Mucosa of stomach (tissue), 1 donor: ENCODE measurements around the gene NCKAP5.

Source experiments
- H3K27me3 ChIP-seq: one replicate; pipeline ENCODE4 v1.7.0; 2013; ENCODE audit warnings: mild to moderate bottlenecking, low read length; ENCODE audit not compliant: control insufficient read depth, insufficient read depth
- H3K36me3 ChIP-seq: one replicate; pipeline ENCODE4 v1.7.0; 2013; ENCODE audit warnings: low read length; ENCODE audit not compliant: control insufficient read depth, insufficient read depth
- H3K4me1 ChIP-seq: one replicate; pipeline ENCODE4 v1.7.0; 2013; ENCODE audit warnings: mild to moderate bottlenecking, low read length; ENCODE audit not compliant: control insufficient read depth, insufficient read depth
- H3K4me3 ChIP-seq: one replicate; pipeline ENCODE4 v1.7.0; 2013; ENCODE audit warnings: low read length
- H3K9ac ChIP-seq: one replicate; pipeline ENCODE4 v1.7.0; 2013; ENCODE audit warnings: mild to moderate bottlenecking, low read length, moderate library complexity
- H3K9me3 ChIP-seq: one replicate; pipeline ENCODE4 v1.7.0; 2013; ENCODE audit warnings: mild to moderate bottlenecking, low read length, moderate library complexity; ENCODE audit not compliant: control insufficient read depth
- donor health status: Pancreatic carcinoma.

The NCKAP5 gene

DNA sequence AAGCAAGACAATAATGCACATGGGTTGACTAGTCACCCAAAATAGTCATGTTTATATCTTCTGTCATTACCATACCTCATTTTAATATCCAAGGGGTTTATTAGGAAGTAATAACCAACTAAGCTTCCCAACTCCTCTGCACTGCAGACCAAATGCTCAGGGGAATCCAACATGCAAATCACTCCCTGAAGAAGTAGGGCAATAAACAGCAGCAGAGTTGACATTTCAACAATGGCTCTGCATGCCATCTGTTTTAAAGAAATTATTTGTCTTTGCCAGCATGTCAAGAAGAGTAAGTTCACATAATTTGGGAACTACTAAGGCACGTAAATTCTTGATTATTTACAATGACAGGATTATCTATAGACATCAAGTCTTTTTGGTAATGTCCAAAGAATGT lies 813.9 kb downstream of the NCKAP5 start:
- Histone ChIP-seq H3K4me3 (no peak overlapping the region), H3K27me3 (no peaks in the 10 kb centered on the region), H3K9me3 (no peaks in the 10 kb centered on the region), H3K9ac (no peak overlapping the region), H3K4me1 (no peaks in the 10 kb centered on the region), H3K36me3 (no peaks in the 10 kb centered on the region)

DNA sequence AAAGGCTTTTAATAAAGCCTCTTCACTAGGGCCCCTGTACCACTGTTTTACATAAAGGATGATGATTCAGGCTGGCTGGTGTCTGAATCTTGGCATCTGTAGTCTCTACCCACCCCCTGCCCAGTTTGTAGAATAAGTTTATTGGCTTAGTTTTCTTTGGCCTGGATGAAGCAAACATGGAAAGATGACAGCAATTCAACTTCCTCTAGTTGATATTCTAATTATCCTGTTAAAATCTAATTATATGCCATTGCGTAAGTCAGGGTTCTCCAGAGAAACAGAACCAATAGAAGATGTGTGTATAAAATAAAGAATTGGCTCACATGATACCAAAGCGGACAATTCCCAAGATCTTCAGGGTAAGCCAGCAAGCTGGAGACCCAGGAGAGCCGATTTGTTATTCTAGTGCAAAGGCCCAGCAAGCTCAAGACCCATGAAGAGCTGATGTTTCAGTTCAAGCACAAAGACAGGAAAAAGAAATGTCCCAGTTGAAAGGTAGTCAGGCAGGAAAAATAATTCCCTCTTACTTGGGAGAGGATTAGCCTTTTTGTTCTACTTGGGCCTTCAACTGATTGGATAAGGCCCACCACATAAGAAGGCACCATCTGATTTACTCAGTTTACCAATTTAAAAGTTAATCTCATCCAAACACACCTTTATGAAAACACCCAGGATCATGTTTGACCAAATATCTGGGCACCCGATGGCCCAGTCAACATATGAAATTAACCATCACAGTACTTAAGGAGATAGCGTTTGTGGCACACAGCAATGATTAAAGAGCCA lies 815.6 kb downstream of the NCKAP5 start:
- H3K9me3 ChIP-seq = no peaks in the 10 kb centered on the region
- no peaks in the 10 kb centered on the region for H3K4me1 ChIP-seq
- H3K9ac ChIP-seq = no peak overlapping the region
- H3K36me3 ChIP-seq = no peaks in the 10 kb centered on the region
- no peaks in the 10 kb centered on the region for H3K27me3 ChIP-seq
- H3K4me3 ChIP-seq = no peak overlapping the region

GRCh38 chr2:132751836-132752235 lies 816.4 kb downstream of the NCKAP5 start:
- H3K9me3 ChIP-seq = no peaks in the 10 kb centered on the region

DNA sequence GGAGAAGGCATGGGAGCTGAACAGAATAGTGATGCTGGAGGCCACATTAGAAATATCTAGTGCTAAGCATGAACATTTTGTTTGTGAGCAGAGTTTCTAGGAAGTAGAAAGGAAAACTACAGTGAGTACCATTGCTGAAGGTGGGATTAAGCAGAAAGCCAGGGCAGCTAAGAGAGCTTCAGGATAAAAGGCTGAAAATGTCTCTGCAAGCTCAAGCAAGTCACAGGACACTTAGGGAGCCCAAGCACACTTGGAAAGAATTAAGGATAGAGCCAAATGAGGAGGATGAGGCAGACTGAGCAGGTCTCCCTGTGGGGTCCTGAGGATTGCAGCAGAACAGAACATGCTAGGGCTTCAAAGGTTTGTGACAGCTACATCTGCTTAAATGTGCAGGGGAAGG lies 817.7 kb downstream of the NCKAP5 start:
- Histone ChIP-seq H3K9ac (no peak overlapping the region), H3K36me3 (no peaks in the 10 kb centered on the region), H3K4me1 (no peaks in the 10 kb centered on the region), H3K9me3 (no peaks in the 10 kb centered on the region), H3K27me3 (no peaks in the 10 kb centered on the region), H3K4me3 (no peak overlapping the region)

More at GRCh38 chr2:132751836-132752235, 816.4 kb downstream of the NCKAP5 start:
- H3K4me1 ChIP-seq = no peaks in the 10 kb centered on the region
- no peak overlapping the region for H3K9ac ChIP-seq
- no peaks in the 10 kb centered on the region for H3K36me3 ChIP-seq
- H3K27me3 ChIP-seq = no peaks in the 10 kb centered on the region
- H3K4me3 ChIP-seq = no peak overlapping the region

DNA sequence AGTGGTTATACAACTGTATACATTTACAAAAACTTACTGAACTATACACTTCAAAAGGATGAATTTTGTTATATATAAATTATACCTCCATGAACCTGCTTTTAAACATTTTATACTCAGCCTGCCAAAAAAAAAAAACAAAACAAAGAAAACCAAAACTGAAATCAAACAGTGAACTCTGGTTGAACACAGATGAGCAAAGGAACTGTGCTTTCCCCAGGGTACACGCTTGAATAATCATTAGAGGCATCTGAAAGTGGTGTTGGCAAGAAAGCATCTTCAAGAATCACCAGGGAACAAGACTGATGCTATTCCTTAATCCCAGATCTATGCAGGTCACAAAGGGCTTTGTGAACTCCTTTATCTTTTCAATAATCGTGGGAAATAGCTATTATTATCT lies 821.2 kb downstream of the NCKAP5 start:
- Histone ChIP-seq H3K4me1 (no peaks in the 10 kb centered on the region), H3K9ac (no peak overlapping the region), H3K36me3 (no peaks in the 10 kb centered on the region), H3K27me3 (no peaks in the 10 kb centered on the region), H3K9me3 (no peaks in the 10 kb centered on the region), H3K4me3 (no peak overlapping the region)

DNA sequence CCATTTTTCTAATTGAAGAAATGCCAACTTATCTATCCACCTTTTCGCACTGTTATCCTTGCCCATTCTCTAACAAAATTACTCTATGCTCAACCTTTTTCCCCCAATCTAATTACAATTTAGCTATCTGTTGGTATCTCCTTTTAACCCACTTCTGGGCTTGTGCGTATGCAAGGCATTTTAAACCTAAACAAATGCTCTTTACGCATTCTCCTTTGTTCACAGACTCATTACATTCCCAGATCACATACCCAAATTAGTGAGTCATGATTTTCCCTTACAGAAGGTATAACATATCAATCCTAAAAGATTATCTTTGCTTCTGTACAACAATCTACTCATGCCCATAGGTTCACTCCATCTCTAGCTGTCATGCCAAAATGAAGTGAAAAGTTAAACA lies 826.5 kb downstream of the NCKAP5 start:
- no peaks in the 10 kb centered on the region for H3K36me3 ChIP-seq
- H3K4me3 ChIP-seq = no peak overlapping the region
- no peak overlapping the region for H3K9ac ChIP-seq
- no peaks in the 10 kb centered on the region for H3K27me3 ChIP-seq
- H3K4me1 ChIP-seq = no peaks in the 10 kb centered on the region
- no peaks in the 10 kb centered on the region for H3K9me3 ChIP-seq

DNA sequence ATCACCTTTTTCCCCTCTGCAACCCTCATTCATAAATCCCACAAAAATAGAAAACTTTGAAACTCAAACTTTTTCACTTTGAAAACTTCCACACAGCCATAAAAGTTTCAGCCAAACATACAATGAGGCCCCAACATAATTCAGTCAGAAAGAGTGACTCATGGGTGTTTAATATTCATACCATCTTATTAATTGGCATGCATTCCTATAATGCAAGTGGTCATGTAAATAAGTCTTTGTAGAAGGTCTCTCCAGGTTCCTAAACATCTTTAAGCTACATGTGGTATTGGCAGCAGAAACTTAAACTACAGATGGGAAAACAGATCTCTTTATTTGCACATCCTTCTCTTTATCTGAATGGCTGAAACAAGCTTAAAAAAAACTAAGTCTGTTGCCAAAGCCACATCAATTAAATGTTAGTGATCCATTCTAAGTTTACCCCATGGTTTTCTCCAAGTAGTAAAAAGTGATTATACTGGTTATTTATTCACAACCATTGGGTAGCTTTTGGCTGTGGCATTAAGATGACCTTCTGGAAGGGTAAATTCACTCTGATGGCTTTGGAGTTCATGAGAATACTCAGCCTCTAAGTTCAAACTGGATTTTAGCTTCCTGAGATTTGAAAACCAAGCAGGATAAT lies 828.1 kb downstream of the NCKAP5 start:
- Histone ChIP-seq H3K4me3 (no peak overlapping the region), H3K36me3 (no peaks in the 10 kb centered on the region), H3K9ac (no peak overlapping the region), H3K4me1 (no peaks in the 10 kb centered on the region), H3K27me3 (no peaks in the 10 kb centered on the region), H3K9me3 (no peaks in the 10 kb centered on the region)

DNA sequence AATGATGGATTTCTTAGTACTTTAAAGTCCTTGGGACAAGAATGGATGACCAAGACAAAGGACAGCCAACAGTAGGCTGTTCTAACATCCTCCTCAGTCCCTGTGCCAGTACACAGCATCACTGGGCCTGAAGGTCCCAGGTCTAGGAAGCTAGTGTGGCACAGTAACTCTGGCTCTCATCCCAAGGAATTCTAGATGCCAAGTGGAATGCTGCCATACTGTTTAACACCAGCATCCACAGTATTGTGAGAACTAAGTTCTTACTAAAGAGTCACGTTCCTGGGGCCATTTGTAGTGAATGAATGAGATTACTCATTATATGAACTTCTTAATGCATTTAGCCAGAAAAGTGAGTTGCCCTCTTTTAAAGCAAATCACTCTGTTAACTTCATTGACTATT lies 830.0 kb downstream of the NCKAP5 start:
- no peaks in the 10 kb centered on the region for H3K36me3 ChIP-seq
- H3K9me3 ChIP-seq = no peaks in the 10 kb centered on the region
- H3K4me1 ChIP-seq = no peaks in the 10 kb centered on the region
- H3K27me3 ChIP-seq = no peaks in the 10 kb centered on the region
- H3K9ac ChIP-seq = no peak overlapping the region
- no peak overlapping the region for H3K4me3 ChIP-seq

DNA sequence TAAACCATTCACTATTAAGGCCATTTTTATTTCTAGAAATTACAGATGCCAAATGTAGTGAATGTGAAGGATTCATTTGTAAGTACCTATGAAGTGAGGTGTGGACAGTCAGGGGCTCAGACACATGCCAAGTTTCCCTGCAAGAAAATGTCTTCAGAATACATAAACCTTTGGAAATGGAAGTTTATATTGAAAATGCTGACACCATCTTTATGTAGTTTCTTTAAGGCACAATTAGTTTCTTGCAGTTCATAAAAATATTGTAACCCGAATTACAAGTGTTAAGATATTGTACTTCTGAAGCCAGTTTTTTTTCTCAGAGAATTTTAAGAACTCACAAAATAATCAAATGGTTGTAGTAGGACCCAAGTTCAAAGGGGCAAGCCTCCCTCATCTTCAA lies 832.2 kb downstream of the NCKAP5 start:
- Histone ChIP-seq H3K27me3 (no peaks in the 10 kb centered on the region), H3K36me3 (no peaks in the 10 kb centered on the region), H3K4me1 (no peaks in the 10 kb centered on the region), H3K9me3 (no peaks in the 10 kb centered on the region), H3K4me3 (no peak overlapping the region), H3K9ac (no peak overlapping the region)

DNA sequence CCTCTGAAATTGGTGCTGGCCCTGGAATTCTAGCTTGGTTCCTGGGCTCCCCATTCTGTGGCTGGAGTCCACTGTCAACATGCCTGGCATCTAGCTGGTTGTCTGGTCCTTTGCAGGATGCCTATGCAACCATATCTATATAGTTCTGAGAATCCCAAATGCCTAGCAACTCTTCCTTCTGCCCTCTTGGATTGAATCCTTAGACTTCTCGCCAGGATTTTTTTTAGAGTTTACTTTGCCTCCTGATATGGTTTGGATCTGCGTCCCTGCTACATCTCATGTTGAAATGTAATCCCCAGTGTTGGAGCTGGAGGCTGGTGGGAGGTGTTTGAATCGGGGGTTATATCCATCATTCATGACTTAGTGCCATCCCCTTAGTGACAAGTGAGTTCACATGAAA lies 833.3 kb downstream of the NCKAP5 start:
- no peak overlapping the region for H3K4me3 ChIP-seq
- no peak overlapping the region for H3K9ac ChIP-seq
- H3K9me3 ChIP-seq = no peaks in the 10 kb centered on the region
- H3K4me1 ChIP-seq = no peaks in the 10 kb centered on the region
- H3K27me3 ChIP-seq = no peaks in the 10 kb centered on the region
- H3K36me3 ChIP-seq = no peaks in the 10 kb centered on the region

DNA sequence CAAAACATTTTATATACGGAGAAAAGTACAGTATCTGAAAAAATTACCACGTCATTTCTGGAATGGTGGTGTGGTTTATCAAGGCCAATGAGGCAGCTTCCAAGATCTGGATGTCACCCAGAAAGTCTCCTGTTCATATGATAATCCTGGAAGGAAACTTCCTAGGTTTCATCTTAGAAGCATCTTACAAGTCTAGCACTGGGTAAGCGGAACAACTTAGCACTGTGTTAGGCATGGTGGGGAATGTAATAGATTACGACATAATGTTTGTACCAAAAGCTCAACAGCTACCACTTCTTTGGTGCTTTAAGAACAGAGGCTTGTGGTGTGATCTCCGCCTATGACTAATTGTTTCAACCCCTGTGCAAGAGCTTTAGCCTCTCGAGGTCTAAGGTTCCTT lies 835.2 kb downstream of the NCKAP5 start:
- Histone ChIP-seq H3K4me1 (no peaks in the 10 kb centered on the region), H3K4me3 (no peak overlapping the region), H3K9ac (no peak overlapping the region), H3K27me3 (no peaks in the 10 kb centered on the region), H3K9me3 (no peaks in the 10 kb centered on the region), H3K36me3 (no peaks in the 10 kb centered on the region)

- Histone ChIP-seq H3K4me3 (no peak overlapping the region), H3K9ac (no peak overlapping the region), H3K9me3 (no peaks in the 10 kb centered on the region), H3K4me1 (no peaks in the 10 kb centered on the region), H3K36me3 (no peaks in the 10 kb centered on the region), H3K27me3 (no peaks in the 10 kb centered on the region)
Measured at GRCh38 chr2:132732694-132733093, 835.6 kb downstream of the NCKAP5 start.
